HG02870 (cell line): Measurements from ENCODE around the gene CWC15.
"Not testable (repeated sequence)": the region's sequence is repeated elsewhere in the genome, so short reads cannot be mapped to it uniquely, and the experiment has no call there.

ENCODE experiments used
- ATAC-seq: cut with Tn5 transposase; IDR thresholded peaks from one replicate; pipeline ENCODE4 v1.9.1; 2021; ENCODE audit warnings: mild to moderate bottlenecking, moderate library complexity; ENCODE audit not compliant: unreplicated experiment

CWC15 gene

GRCh38 chr11:94973099-94973968 lies at the start of gene CWC15, which contains the start of gene KDM4D:
CWC15 (minus strand) TSS chr11:94973556; CDS start chr11:94972185, 1,371 bp downstream.
KDM4D (plus strand) TSS chr11:94973709; CDS start chr11:94997373, 23,664 bp downstream.
- ATAC-seq = peak; percentile 99

GRCh38 chr11:95021468-95021867 lies 48.1 kb upstream of the CWC15 start:
- not testable (repeated sequence) for ATAC-seq

- ATAC-seq = no peak
Measured at GRCh38 chr11:95016139-95016538, 42.8 kb upstream of the CWC15 start.

- ATAC-seq = no peak
Measured at GRCh38 chr11:95014184-95014821, 40.9 kb upstream of the CWC15 start.

GRCh38 chr11:95011376-95011775 lies 38.0 kb upstream of the CWC15 start:
- ATAC-seq = no peak

GRCh38 chr11:95005642-95006041 lies 32.3 kb upstream of the CWC15 start:
- no peak for ATAC-seq

GRCh38 chr11:95003716-95004115 lies 30.4 kb upstream of the CWC15 start:
- ATAC-seq = no peak

- ATAC-seq = no peak
Measured at GRCh38 chr11:94998285-94998684, 24.9 kb upstream of the CWC15 start.

GRCh38 chr11:94997437-94997836 lies 24.1 kb upstream of the CWC15 start:
- no peak for ATAC-seq

- no peak for ATAC-seq
Measured at GRCh38 chr11:94993400-94993943, 20.1 kb upstream of the CWC15 start.

GRCh38 chr11:94988748-94989147 lies 15.4 kb upstream of the CWC15 start:
- no peak for ATAC-seq

GRCh38 chr11:94987378-94987777 lies 14.0 kb upstream of the CWC15 start:
- no peak for ATAC-seq

- ATAC-seq = no peak
Measured at GRCh38 chr11:94975599-94975998, 2.2 kb upstream of the CWC15 start.

GRCh38 chr11:94974178-94974577 lies 822 bp upstream of the CWC15 start:
- no peak for ATAC-seq

GRCh38 chr11:94972700-94973098 lies 657 bp downstream of the CWC15 start:
- no peak for ATAC-seq

GRCh38 chr11:94968334-94968958 lies 4.9 kb downstream of the CWC15 start:
- ATAC-seq = no peak

GRCh38 chr11:94964934-94965333 lies 8.4 kb downstream of the CWC15 start:
- no peak for ATAC-seq

- ATAC-seq = no peak
Measured at GRCh38 chr11:94961255-94961654, 12.1 kb downstream of the CWC15 start.

GRCh38 chr11:94960488-94960887 lies 12.9 kb downstream of the CWC15 start:
- ATAC-seq = no peak

- ATAC-seq = no peak
Measured at GRCh38 chr11:94959179-94959578, 14.2 kb downstream of the CWC15 start.

- no peak for ATAC-seq
Measured at GRCh38 chr11:94958121-94958696, 15.1 kb downstream of the CWC15 start.
